GM13976 (cell line): ENCODE measurements around the gene TNS3.

Source experiments
- DNase-seq: peaks from one replicate; pipeline ENCODE4 v3.0.0; 2012; ENCODE audit warnings: low spot score
- in situ Hi-C: fragments of 300-500 bp; cut with MboI; formaldehyde crosslinking; loops from one replicate; pipeline ENCODE4 v1.12.0; 2022; ENCODE audit warnings: low sequenced_read_pairs, mixed read lengths, inconsistent platforms; ENCODE audit not compliant: unreplicated experiment
- TF ChIP-seq, protein P1 (sequence below): IDR thresholded peaks from 2 replicates; pipeline ENCODE4 v1.5.1; 2012; ENCODE audit warnings: borderline replicate concordance, mild to moderate bottlenecking; ENCODE audit not compliant: insufficient read depth; ENCODE audit errors: extremely low read depth, missing control alignments, control extremely low read depth

Gene TNS3

DNA sequence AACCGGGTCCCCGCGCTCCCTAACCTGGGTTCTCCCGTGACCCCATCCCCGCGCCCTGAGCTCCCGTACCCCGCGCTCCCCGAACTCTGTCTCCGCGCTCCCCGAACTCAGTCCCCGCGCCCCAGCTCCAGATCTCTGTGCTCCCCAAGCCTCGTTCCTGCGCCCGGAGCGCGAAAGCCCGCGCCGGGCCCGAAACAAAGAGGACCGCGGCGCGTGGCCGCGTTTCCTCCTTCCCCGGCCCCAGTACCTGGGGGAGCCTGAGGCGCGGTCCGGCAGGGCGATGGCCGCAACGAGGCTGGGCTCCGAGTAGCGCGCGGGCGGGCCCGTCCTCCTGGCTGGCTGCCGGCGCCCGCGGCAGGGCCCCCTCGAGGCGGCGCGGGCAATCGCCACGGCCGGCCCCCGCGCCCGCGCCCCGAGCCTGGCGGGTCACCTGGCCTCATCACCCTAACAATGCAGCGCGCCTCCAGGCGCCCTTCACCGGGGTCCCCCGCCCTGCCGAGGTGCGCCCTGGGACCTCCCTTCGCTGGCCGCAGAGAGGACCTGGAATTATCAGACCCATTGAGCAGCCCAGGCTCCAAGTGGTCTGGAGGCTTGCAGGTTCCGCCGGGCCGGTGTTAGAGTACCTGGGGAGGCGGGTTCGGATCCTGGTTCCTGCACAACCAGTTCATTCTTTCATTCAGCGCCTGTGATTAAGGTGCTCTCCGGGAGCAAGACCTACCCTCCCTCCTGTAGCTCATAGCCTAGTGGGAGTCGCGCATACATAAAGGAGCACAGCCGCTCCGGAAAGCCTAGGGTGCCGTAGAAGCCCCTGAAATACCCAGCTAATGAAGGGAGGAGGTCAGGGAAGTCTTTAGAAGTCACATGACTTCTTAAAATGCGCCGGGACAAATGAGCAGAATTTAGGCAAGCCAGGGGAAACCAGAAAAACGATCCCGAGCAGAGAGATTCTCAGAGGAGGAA lies at the start of gene TNS3:
Gene TNS3 (minus strand): TSS at position 308 of the 960 bp plus-strand sequence. CDS start 142,475 bp downstream, outside the sequence.
- TF ChIP-seq, protein P1, sequence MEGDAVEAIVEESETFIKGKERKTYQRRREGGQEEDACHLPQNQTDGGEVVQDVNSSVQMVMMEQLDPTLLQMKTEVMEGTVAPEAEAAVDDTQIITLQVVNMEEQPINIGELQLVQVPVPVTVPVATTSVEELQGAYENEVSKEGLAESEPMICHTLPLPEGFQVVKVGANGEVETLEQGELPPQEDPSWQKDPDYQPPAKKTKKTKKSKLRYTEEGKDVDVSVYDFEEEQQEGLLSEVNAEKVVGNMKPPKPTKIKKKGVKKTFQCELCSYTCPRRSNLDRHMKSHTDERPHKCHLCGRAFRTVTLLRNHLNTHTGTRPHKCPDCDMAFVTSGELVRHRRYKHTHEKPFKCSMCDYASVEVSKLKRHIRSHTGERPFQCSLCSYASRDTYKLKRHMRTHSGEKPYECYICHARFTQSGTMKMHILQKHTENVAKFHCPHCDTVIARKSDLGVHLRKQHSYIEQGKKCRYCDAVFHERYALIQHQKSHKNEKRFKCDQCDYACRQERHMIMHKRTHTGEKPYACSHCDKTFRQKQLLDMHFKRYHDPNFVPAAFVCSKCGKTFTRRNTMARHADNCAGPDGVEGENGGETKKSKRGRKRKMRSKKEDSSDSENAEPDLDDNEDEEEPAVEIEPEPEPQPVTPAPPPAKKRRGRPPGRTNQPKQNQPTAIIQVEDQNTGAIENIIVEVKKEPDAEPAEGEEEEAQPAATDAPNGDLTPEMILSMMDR, result no peak
- in situ Hi-C loops, result no loop called here
- DNase-seq, result no peak

DNA sequence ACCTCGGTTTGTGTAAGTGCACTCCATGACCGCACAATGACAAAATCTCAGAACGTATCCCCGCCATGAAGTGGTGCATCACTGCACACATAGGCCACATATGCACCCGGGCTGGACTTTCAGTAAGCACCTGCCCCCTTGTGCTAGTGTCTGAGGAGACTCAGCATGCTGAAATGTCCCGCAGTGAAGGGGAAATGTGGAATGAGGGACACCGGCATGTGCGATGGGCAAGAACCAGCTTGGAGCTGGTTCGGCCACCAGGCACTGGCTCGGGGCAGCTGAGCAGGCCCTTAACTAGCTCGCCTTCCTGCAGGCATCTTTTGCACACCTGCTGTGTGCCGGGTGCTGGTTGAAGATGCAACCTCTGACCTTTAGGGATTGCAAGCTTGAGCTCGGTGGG lies 49.8 kb upstream of the TNS3 start:
- in situ Hi-C loops, result no loop called here
- no peak for DNase-seq
- TF ChIP-seq, protein P1, result no peak

DNA sequence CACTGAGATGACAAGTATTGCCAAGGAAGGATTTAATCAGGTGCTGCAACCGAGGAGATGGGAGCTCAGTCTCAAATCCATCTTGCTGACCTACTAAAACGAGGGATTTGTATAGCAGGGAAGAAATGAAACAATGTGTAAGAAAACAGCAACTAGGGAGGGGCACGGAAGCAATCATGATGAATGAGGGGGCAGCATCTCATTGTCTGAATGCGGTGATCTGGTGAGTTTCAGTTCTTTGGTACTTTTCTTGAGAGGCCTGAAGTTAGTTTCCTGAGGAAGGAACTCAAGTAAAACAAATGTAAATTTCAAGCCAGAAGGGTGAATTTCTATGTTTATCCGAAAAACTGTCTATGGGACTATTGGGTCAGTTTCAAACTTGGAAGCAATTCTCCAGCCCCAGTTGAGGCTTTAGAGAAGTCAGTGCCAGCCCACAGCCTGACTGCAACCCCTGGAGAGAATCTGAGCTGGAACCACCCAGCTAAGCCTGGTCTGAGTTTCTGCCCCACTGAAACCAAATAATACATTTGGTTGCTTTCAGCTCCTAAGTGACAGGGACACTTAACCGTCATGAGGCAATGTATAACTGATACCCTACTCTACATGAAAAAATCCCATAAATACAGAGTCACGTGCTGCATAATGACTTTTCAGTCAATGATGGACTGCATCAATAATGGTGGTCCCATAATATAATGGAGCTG lies 45.8 kb upstream of the TNS3 start:
- TF ChIP-seq, protein P1, result no peak
- in situ Hi-C loops, result no loop called here
- DNase-seq, result no peak

DNA sequence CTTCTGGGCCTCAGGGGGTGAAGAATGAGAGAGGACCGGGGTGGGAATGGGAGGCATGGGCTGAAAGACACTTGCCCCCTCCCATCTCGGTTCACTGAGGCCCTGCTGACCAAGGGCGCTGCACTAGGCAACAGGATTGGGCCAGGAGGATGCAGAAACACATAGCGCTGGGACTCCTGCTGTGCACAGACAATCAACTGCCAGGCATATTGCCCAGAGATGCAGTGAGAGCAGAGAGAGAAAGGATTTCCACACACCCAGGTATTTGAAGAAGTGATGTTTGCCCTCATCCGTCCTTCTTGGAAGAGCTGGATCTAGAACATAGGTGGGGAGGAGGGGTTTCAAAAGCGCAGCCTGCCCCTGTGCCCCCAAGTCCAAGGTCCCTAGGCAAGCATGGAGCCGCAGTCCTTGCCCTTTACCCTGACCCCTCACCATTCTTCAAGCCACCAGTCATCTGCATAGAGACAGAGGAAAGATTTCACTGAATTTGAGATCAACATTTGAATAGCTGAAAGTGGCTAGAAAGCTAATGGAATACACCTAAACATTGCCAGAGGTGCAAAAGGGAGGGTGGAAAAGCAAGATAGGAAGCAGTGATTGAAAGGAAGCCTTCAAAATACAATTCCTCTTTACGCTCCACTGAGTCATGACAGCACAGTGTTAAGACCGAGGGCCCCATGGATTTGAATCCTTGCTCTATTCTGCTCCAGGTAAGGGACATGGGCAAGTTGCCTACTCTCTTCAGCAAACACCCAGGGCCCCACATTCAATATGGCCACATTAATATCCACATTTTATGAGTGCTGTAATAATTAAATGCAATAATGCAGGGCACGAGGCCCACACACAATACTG lies 44.2 kb upstream of the TNS3 start:
- DNase-seq, result no peak
- TF ChIP-seq, protein P1, result no peak
- in situ Hi-C loops, result no loop called here

DNA sequence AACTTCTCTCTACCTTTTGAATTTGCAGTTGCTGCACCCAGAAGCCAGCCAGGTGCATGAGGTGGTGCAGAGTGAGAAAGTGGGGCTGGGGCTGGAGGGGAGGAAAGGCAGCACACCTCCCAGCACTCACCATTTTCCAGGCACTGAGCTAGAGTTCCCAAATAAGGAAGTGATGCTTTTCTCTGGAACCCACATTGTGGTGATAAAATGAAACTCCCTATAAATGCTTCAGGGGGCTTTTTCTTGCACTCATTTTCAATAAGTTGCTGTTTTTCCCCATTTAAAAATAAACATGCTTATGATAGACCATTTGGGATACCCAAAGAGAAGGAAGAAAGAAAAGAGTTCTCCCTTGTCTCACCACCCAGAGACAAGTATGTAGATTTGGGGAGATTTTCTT lies 42.8 kb upstream of the TNS3 start:
- TF ChIP-seq, protein P1, result no peak
- in situ Hi-C loops, result no loop called here

More for the DNA sequence above, 42.8 kb upstream of the TNS3 start:
- no peak for DNase-seq
